GM21576 (cell line): Measurements from ENCODE around the gene ADAMTS16.

ENCODE experiments used
- ATAC-seq: cut with Tn5 transposase; IDR thresholded peaks from one replicate; pipeline ENCODE4 v1.9.1; 2021; ENCODE audit warnings: mild to moderate bottlenecking, moderate library complexity; ENCODE audit not compliant: unreplicated experiment

ADAMTS16 gene

GRCh38 chr5:5220901-5221631, 80.9 kb downstream of the ADAMTS16 start:
- no peak for ATAC-seq

- ATAC-seq = no peak
These were observed 81.6 kb downstream of the ADAMTS16 start for GRCh38 chr5:5221724-5222123.

GRCh38 chr5:5231576-5231975, 91.4 kb downstream of the ADAMTS16 start:
- ATAC-seq = no peak

- ATAC-seq = no peak
These were observed 94.8 kb downstream of the ADAMTS16 start for GRCh38 chr5:5234912-5235311.

GRCh38 chr5:5235685-5236084, 95.6 kb downstream of the ADAMTS16 start:
- no peak for ATAC-seq

GRCh38 chr5:5239191-5239590, 99.1 kb downstream of the ADAMTS16 start:
- ATAC-seq = no peak

- ATAC-seq = no peak
These were observed 100.1 kb downstream of the ADAMTS16 start for GRCh38 chr5:5240234-5240633.

- no peak for ATAC-seq
These were observed 101.9 kb downstream of the ADAMTS16 start for GRCh38 chr5:5242056-5242455.

- no peak for ATAC-seq
These were observed 106.6 kb downstream of the ADAMTS16 start for GRCh38 chr5:5246736-5247135.

GRCh38 chr5:5250758-5251157, 110.6 kb downstream of the ADAMTS16 start:
- ATAC-seq = no peak

- no peak for ATAC-seq
These were observed 112.0 kb downstream of the ADAMTS16 start for GRCh38 chr5:5252106-5252505.

- no peak for ATAC-seq
These were observed 117.2 kb downstream of the ADAMTS16 start for GRCh38 chr5:5257353-5257752.

GRCh38 chr5:5258564-5258963, 118.4 kb downstream of the ADAMTS16 start:
- no peak for ATAC-seq

- no peak for ATAC-seq
These were observed 124.6 kb downstream of the ADAMTS16 start for GRCh38 chr5:5264727-5265126.

- no peak for ATAC-seq
These were observed 126.2 kb downstream of the ADAMTS16 start for GRCh38 chr5:5266297-5266696.

GRCh38 chr5:5270161-5270560, 130.0 kb downstream of the ADAMTS16 start:
- ATAC-seq = no peak

- no peak for ATAC-seq
These were observed 131.0 kb downstream of the ADAMTS16 start for GRCh38 chr5:5270958-5271785.

- no peak for ATAC-seq
These were observed 131.7 kb downstream of the ADAMTS16 start for GRCh38 chr5:5271786-5272321.

- ATAC-seq = no peak
These were observed 133.3 kb downstream of the ADAMTS16 start for GRCh38 chr5:5273398-5273797.

- ATAC-seq = no peak
These were observed 133.8 kb downstream of the ADAMTS16 start for GRCh38 chr5:5273976-5274375.

- no peak for ATAC-seq
These were observed 135.1 kb downstream of the ADAMTS16 start for GRCh38 chr5:5275211-5275610.

- no peak for ATAC-seq
These were observed 136.3 kb downstream of the ADAMTS16 start for GRCh38 chr5:5276430-5276829.
